ENCODE measurements around the gene PMM2. TPM values are rescaled to one million over a fixed set of nuclear protein-coding genes. Genes with fewer than 3 reads are reported as not detected.

PMM2 gene
- total and polyA plus RNA-seq, 2 donors from 2014 or later: 21.5 to 39.5 TPM

GRCh38 chr16:8847623-8848022, 50.0 kb downstream of the PMM2 start:
- Histone ChIP-seq H3K36me3 (ENCODE audit: control insufficient read depth in 2 of 3, insufficient read depth in 3 of 3, low read length in 3 of 3) (peaks cover 4 to 17% (median 10%) of the 10 kb centered on the region in 3 donors), H3K27ac (ENCODE audit: low read depth in 2 of 2, low read length in 2 of 2) (no peak overlapping the region), H3K27me3 (ENCODE audit: control insufficient read depth, insufficient read depth, low read length) (no peaks in the 10 kb centered on the region), H3K4me3 (ENCODE audit: low read length in 3 of 3) (no peak overlapping the region), H3K9ac (ENCODE audit: low read length in 3 of 3) (no peak overlapping the region), H3K9me3 (ENCODE audit: control insufficient read depth in 2 of 3, insufficient read depth in 1 of 3, low read length in 3 of 3) (no peaks in the 10 kb centered on the region), H3K4me1 (ENCODE audit: control insufficient read depth in 2 of 3, insufficient read depth in 2 of 3, low read depth in 1 of 3, low read length in 3 of 3) (peaks cover 0 to 8% (median 5%) of the 10 kb centered on the region in 3 donors)
- DNase-seq: peak in 2 of 5 donors; percentile 64 to 71
- intact Hi-C loops (cut with DNase I): no loop called here
- no peak for FAIRE-seq
- no peak for TF ChIP-seq CTCF (IDR thresholded peaks at IDR 0.05; ENCODE audit: borderline replicate concordance, extremely low read depth, insufficient read depth)

GRCh38 chr16:8848231-8848938, 50.7 kb downstream of the PMM2 start:
- no peak for TF ChIP-seq CTCF (IDR thresholded peaks at IDR 0.05; ENCODE audit: borderline replicate concordance, extremely low read depth, insufficient read depth)
- H3K4me3 ChIP-seq (ENCODE audit: low read length in 3 of 3): no peak overlapping the region
- peaks cover 4 to 17% (median 13%) of the 10 kb centered on the region in 3 donors for H3K36me3 ChIP-seq (ENCODE audit: control insufficient read depth in 2 of 3, insufficient read depth in 3 of 3, low read length in 3 of 3)
- no peak for FAIRE-seq
- no peaks in the 10 kb centered on the region for H3K9me3 ChIP-seq (ENCODE audit: control insufficient read depth in 2 of 3, insufficient read depth in 1 of 3, low read length in 3 of 3)
- no peak overlapping the region for H3K9ac ChIP-seq (ENCODE audit: low read length in 3 of 3)
- DNase-seq: peak in 2 of 5 donors; percentile 35 to 75
- intact Hi-C loops (cut with DNase I): no loop called here
- peaks cover 0 to 9% (median 5%) of the 10 kb centered on the region in 3 donors for H3K4me1 ChIP-seq (ENCODE audit: control insufficient read depth in 2 of 3, insufficient read depth in 2 of 3, low read depth in 1 of 3, low read length in 3 of 3)
- H3K27ac ChIP-seq (ENCODE audit: low read depth in 2 of 2, low read length in 2 of 2): no peak overlapping the region
- no peaks in the 10 kb centered on the region for H3K27me3 ChIP-seq (ENCODE audit: control insufficient read depth, insufficient read depth, low read length)

- no peaks in the 10 kb centered on the region for H3K27me3 ChIP-seq (ENCODE audit: control insufficient read depth, insufficient read depth, low read length)
- no peaks in the 10 kb centered on the region for H3K9me3 ChIP-seq (ENCODE audit: control insufficient read depth in 2 of 3, insufficient read depth in 1 of 3, low read length in 3 of 3)
- FAIRE-seq (no peak), DNase-seq (peak in 2 of 5 donors; percentile 24 to 61)
- no peak overlapping the region for H3K9ac ChIP-seq (ENCODE audit: low read length in 3 of 3)
- no peak for TF ChIP-seq CTCF (IDR thresholded peaks at IDR 0.05; ENCODE audit: borderline replicate concordance, extremely low read depth, insufficient read depth)
- peaks cover 0 to 9% (median 5%) of the 10 kb centered on the region in 3 donors for H3K4me1 ChIP-seq (ENCODE audit: control insufficient read depth in 2 of 3, insufficient read depth in 2 of 3, low read depth in 1 of 3, low read length in 3 of 3)
- peaks cover 4 to 17% (median 13%) of the 10 kb centered on the region in 3 donors for H3K36me3 ChIP-seq (ENCODE audit: control insufficient read depth in 2 of 3, insufficient read depth in 3 of 3, low read length in 3 of 3)
- no peak overlapping the region for H3K4me3 ChIP-seq (ENCODE audit: low read length in 3 of 3)
- H3K27ac ChIP-seq (ENCODE audit: low read depth in 2 of 2, low read length in 2 of 2): no peak overlapping the region
- intact Hi-C loops (cut with DNase I): no loop called here
These were observed 51.3 kb downstream of the PMM2 start for GRCh38 chr16:8848939-8849391.

Data from kidney (tissue), 14 donors.